22Rv1 (cell line): ENCODE measurements around the gene CCNL1.

ENCODE experiments used
- H3K27ac ChIP-seq: fragments of 450-650 bp; 2 replicates; pipeline ENCODE4 v1.5.1; 2017
- ZFX ChIP-seq: fragments of 450-650 bp; IDR thresholded peaks from 2 replicates; pipeline ENCODE4 v1.6.1; 2017; ENCODE audit warnings: antibody characterized with exemption, borderline replicate concordance
- TF ChIP-seq, protein P1 (sequence below): fragments of 450-650 bp; IDR thresholded peaks from 2 replicates; pipeline ENCODE4 v1.5.1; 2017; ENCODE audit warnings: mild to moderate bottlenecking

Gene CCNL1

DNA sequence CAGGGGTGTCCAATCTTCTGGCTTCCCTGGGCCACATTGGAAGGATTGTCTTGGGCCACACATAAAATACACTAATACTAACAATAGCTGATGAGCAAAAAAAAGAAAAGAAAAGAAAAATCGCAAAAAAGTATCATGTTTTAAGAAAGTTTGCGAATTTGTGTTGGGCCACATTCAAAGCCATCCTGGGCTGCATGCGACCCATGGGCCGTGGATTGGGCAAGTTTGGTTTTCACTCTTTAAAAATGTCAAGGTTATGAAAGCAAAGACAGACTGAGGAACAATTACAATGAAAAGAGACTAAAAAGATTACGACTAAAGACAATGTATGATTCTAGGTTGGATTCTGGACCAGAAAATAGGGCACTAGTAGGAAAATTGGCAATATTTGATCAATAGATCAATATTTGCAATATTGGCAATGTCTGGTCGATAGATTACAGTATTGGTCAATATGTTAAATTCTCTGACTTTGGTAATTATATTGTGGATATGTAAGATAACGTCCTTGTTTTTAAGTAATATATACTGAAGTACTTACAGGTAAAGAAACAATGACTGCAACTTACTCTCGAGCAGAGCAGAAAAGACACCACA lies 19.9 kb downstream of the CCNL1 start:
- H3K27ac ChIP-seq = no peak overlapping the region
- TF ChIP-seq, protein P1, sequence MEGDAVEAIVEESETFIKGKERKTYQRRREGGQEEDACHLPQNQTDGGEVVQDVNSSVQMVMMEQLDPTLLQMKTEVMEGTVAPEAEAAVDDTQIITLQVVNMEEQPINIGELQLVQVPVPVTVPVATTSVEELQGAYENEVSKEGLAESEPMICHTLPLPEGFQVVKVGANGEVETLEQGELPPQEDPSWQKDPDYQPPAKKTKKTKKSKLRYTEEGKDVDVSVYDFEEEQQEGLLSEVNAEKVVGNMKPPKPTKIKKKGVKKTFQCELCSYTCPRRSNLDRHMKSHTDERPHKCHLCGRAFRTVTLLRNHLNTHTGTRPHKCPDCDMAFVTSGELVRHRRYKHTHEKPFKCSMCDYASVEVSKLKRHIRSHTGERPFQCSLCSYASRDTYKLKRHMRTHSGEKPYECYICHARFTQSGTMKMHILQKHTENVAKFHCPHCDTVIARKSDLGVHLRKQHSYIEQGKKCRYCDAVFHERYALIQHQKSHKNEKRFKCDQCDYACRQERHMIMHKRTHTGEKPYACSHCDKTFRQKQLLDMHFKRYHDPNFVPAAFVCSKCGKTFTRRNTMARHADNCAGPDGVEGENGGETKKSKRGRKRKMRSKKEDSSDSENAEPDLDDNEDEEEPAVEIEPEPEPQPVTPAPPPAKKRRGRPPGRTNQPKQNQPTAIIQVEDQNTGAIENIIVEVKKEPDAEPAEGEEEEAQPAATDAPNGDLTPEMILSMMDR = no peak
- no peak for TF ChIP-seq ZFX

DNA sequence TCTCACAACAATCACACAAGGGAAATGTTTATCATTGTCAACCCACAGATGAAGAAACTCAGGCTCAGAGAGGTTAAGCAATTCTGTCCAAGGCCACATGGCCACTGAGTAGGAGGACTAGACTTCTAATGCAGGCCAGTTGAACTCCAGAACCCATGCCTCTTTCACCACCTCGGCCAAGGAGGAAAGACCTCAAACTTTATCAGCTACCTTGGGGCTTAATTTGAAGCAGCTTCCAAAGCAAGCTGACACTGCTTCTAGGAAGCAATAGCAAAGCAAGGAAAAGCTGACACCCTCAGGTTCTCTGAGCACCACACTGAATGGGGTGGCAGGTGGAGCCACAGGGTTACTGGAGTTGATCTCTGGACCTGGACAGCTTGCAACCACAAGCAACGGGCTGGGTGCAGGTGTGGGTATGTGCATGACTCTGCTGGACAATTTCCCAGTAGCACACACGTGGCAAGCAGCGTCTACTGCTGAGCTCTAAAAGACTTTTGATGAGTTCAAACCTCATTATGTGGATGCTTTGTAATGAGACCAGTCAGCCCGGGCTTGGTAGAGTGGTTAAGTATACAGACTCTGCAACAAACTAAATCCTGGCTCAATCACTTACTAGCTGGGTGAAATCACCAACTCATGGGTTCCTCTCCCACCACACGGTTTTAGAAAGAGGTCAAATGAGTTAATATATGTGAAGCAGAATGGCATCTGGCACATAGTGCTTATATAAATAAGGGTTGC lies 23.1 kb downstream of the CCNL1 start:
- TF ChIP-seq, protein P1 = no peak
- TF ChIP-seq ZFX = no peak
- H3K27ac ChIP-seq = peak overlapping the region; percentile 40

DNA sequence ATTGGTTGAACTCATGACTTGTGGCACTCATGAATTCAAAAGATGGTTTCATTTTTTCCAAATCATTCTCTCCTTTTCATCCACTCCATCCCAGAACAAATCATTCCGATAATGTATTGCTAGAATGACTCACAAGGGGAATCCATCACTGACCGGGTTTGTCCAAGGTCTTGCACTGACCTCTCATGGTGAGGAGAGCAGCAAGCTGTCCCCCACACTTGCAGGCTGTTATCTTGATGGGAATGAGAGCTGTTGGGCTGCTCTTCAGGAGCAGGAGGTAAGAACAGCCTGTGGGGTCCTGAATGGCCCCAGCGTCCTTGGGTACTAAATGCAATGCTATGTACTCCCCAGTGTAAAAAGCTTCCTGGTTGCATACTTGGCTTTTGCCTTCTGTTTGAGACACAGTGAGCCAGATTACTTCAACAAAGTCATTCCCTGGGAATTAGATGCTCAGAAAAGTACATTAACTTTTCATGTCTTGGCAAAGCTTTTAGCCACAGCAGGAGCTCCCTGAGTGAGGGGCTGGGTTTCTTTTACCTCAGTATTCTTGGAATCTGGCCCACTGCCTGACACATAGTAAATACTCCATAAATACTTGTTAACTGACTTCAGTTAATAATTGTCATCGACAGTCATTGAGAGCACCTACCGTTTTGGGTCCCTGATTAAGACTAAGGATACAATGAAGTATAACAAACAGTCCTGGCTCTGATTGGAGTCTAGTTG lies 24.1 kb downstream of the CCNL1 start:
- no peak for TF ChIP-seq ZFX
- TF ChIP-seq, protein P1 = no peak
- H3K27ac ChIP-seq = peak overlapping the region; percentile 22; the same call in 1 of the 2 replicates

DNA sequence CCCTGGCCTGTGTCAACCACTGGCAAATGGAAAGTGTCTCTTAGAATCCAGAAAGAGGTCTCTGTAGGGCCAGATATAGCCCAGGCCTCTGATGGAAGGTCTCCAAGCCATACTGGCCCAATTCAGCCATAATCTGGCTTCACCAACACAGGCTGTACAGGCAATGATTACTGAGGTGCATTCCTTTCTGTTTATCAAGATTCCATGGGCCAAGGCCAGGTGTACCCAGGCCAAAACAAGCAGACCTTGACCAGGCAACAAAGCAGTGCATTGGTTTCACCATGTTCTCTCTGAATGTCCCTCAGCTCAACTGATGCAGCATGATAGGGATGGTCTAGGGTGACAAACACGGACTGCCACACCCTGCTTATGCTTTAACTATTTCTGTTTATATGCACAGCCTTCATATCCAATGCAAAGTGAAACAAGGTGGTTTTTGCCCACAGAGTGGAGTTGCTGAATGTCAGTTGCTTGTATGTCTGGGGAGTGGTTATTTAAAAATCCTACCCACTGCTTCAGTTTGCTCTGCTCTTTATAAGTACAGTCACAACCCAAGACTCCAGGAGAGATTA lies 25.2 kb downstream of the CCNL1 start:
- TF ChIP-seq, protein P1 = no peak
- TF ChIP-seq ZFX = no peak
- peak overlapping the region; percentile 22; the same call in 1 of the 2 replicates for H3K27ac ChIP-seq

DNA sequence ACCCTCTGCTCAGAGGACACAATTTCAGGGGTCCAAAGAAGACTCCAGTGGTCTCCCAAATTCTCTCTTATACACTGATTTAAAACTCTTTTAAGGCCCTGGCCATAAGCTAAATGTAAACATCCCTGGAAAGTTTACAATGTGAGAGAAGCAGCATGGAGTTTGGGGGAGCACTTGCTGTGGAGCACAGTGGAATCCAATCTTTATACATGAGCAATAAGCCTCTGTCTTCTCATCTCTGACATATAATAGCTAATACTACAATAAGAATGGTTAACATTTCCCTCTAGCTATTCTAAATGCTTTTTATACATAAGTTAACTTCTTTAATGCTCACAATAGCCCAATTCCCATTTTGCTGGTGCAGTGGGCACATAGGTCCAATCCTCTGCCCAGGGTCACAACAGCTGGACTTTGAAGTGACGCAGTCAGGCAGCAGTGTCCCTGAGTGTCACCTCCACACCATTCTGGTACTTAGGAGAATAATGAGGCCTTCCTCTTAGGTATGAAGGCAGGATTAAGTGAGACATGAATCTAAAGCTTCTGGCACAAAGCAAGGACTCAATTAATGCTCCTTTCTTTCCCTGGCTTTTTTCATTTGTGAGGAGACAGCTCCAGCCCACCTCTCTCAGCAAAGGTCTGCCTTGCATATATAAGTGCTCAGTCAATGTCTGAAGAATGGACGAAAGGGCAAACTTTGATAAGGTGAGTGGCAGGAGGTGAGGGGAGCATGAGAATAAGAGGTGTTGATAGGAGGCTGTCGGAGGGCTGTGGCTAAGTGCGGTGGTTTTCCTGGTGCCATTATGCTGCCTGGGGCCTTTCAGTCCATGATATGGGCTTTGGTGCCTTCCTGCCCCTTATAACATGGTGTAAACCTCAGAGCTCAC lies 26.3 kb downstream of the CCNL1 start:
- H3K27ac ChIP-seq = no peak overlapping the region
- TF ChIP-seq, protein P1 = no peak
- no peak for TF ChIP-seq ZFX

DNA sequence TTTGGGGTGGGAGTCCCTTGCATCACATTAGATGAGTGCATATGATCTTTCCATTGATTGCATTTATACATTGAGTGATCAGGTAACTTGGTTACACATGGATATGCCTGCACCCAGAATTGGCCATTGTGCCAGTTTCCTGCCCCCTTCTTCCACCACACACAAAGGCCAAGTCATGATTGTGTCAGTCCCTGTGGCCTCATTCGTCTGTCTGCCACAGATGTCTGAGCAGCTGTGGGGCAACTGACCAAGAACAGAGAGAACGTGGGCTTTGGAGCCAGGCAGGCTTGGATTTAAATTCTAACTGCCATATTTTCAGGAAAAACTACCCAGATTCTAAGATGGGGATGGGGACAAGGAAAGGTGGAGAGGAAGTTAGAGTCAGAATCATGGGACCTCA lies 27.0 kb downstream of the CCNL1 start:
- no peak for TF ChIP-seq ZFX
- TF ChIP-seq, protein P1 = no peak
- no peak overlapping the region for H3K27ac ChIP-seq
